GM18873 (cell line): Measurements from ENCODE around the gene TOR4A.

Experiments
- ATAC-seq: cut with Tn5 transposase; IDR thresholded peaks from one replicate; pipeline ENCODE4 v1.9.1; 2021; ENCODE audit warnings: mild to moderate bottlenecking, moderate library complexity, moderate number of reproducible peaks; ENCODE audit not compliant: unreplicated experiment, low FRiP score

Gene TOR4A

GRCh38 chr9:137331929-137332328 is 54.4 kb downstream of the TOR4A start:
- ATAC-seq = no peak
